ENCODE data around the gene KIF16B.

KIF16B gene

DNA sequence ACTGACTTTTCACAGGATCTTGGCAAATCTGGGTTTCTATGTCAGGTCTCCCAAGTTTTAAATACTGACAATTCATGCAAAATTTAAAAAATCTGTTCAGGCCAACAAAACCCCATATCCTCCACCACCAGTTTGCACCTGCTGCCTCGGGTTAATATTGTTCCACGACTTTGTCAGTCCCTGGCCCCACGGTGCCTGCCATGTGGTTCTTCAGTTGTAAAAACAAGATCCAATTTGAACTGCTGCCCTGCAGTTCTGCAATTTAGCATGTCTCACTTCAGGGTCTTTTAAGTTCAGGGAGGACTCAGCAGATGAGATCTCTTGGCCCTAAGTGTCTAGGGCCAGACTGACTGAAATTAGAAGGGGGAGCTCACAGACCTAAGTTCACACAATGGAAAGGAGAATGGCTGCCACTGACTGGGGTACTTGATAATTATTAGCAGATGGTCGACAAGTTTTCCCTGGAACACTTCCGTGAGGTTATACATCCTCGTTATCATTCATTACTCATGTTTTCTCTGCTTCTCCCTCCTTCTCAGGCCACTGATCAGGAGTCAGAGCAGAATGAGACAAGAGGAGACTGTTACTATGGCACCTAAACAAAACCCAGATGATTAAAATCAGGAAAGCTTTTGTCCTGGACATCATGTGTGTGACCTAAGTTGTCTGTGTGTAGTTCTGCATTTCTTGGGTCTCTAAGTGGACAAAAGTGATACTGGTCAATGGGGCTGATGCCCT lies 223.6 kb downstream of the KIF16B start:
- DNase-seq = no peak

GRCh38 chr20:16346956-16347355 lies 226.3 kb downstream of the KIF16B start:
- DNase-seq = no peak

GRCh38 chr20:16337707-16338106 lies 235.5 kb downstream of the KIF16B start:
- no peak for DNase-seq

GRCh38 chr20:16327606-16328005 lies 245.6 kb downstream of the KIF16B start:
- DNase-seq = no peak

DNA sequence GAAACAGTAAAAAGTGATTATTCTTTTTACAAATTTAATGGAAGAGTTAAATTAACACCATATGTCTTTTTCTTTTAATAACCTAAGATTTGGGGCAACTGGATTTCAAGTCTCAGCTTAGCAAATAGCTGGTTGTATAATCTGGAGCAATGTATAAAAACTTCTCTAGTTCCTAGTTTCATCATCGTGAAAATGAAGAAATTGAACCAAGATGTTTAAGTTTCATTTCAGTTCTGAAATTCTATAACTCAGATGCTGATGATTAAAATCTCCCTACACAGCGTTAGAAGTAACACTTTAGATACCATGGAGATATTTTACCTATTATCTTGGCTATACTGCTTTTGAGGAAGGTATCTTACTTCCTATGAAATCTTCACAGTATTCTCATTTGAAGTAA lies 252.0 kb downstream of the KIF16B start:
- no peak for DNase-seq

- DNase-seq = no peak
These were observed 255.5 kb downstream of the KIF16B start for GRCh38 chr20:16317445-16318362.

DNA sequence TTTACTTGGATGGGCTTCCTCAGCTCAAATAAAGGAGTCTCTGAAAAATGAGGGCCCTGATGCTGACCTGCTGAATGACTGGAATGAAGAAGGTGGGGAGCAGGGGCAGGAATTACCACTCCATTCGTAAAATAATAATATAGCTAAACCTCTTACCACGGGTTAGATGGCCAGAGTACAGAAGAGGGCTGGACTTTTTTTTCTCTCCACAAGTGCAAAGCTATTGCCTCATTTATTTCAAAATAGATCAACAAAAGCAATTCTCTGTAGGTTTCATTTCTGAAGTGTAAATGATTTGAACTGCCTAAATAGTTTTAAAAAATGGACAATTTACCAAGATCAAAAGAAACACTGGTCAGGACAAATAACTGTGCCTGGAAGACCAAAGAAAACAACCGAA lies 256.7 kb downstream of the KIF16B start:
- DNase-seq = no peak

DNA sequence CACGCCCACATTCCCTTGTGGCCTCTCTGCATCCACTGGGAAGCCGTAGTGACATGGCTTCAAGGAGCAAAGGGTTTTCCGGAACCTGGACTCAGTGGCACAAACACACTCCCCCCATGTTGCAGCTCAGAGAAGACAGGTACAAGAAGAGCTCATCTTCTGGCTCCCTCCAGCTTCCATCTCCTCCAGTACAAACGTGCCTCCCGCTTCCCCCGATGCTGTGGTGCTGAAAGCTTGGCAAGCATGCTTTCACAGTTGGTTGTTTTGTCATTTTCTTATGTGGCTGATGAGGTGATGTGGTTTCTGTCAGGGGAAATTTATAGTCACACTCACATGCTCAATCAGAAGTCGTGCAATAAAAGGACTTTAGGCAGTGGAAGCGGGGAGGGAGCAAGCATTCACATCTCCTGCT lies 258.5 kb downstream of the KIF16B start:
- DNase-seq = no peak

- DNase-seq = no peak
These were observed 258.9 kb downstream of the KIF16B start for GRCh38 chr20:16314320-16314719.

DNA sequence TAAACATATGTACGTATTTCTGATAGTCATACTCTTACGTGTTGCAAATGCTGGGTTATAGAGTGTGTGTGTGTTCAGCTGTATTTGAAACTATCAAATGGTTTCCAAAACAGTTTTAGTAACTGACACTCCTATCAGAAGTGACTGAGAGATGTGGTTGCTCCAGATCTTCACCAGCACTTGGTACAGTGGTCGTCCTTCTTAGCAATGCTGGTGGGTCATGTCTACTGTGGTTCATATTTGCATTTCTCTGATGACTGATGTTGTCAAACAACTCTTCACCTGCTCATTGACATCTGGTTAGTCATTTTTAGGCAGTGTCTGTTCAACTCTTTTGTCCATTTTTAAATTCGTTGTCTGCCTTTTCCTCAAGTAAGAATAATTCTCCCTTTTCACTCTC lies 259.3 kb downstream of the KIF16B start:
- DNase-seq = no peak

- DNase-seq = no peak
These were observed 260.2 kb downstream of the KIF16B start for GRCh38 chr20:16312998-16313397.

DNA sequence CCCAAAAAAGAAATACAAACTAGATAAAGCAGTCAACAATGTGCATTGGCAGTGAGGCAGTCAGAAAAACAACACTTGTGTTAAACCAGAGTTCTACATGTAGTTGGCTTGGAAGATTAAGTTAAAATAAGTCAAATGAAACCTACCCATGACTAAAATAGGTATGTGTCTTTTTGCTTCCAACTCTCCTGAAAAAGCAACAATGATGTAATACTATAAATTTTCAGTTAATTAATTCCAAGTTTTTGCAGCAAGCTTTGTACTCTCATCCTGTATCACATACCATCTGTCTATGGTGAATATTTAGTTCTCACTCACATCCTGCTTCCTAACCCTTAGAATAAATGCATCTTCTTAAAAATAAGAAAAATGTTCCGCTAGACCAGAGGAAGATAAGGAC lies 261.5 kb downstream of the KIF16B start:
- no peak for DNase-seq

DNA sequence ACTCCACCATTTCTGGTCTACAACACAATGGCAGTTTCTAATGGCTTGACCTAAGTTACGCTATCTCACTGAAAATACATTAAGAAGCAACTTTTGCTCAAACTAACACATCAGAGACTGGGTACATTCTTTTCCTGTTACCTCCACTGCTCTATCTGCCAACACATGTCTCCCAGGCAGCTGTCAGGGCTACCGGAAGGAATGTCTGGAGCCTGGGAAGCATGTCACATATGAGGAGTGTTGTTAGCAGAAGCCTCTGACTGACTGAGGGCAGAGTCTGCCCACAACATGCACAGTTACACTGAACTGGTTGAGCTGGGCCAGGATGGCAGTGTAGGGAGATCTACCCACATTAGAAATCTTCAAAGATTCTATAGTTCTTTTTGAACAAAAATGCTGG lies 264.5 kb downstream of the KIF16B start:
- DNase-seq = no peak

- no peak for DNase-seq
These were observed 270.4 kb downstream of the KIF16B start for GRCh38 chr20:16302818-16303217.

- no peak for DNase-seq
These were observed 271.3 kb downstream of the KIF16B start for GRCh38 chr20:16301986-16302385.

DNA sequence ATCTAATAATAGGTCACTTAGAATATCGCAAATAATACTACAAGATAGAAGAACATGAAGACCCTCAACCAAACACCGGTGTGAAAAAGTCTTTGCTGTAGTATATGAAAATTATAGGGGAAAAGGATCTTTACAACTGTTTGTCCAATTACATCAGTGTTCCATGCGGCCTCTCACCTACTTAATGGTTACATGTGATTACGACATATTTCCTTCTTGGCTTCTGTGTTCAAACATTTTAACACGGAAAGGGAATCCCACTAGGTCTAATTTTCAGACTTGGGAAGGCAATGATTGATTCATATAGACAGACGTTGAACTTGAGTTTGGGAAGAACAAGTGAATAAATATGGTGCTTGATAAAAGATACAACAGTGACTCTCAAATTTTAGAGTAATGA lies 273.4 kb downstream of the KIF16B start:
- DNase-seq = no peak

- no peak for DNase-seq
These were observed 276.3 kb downstream of the KIF16B start for GRCh38 chr20:16296931-16297330.

DNA sequence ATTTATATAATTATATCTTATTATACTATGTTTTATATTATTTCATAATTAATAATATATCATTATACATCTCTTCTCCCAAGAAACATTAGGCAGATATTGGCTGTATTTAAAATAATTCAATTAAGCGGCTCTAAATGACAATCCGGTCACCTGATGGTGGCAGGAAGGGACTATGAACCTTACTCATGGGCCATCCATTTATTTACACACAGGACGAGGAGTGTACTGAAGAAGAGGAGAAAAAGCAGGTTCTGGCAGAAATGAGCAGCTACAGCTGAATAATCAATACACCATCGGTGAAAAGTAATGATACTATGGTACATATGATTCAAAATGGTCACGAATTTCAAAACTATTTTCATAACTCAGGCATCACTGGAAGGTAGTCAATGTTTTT lies 277.7 kb downstream of the KIF16B start:
- no peak for DNase-seq

DNA sequence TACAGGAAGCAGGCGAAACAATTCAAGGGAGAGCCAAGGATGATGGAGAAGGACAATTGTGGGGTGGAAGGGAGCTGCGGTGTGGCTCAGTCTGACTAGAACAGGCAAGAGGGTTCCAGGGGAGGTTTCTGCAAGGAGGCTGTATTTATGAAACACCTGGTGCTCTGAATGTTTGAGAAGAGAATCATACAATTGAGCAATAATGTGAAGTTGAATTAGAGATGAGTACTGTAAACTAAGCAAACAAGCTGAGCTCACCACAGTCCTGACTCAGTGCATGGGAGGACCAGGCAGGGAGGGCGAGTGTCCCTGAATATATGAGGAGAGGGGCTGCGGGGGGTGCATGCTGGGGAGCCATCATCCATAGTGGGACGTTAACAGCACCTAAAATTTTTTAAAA lies 279.7 kb downstream of the KIF16B start:
- DNase-seq = no peak

DNA sequence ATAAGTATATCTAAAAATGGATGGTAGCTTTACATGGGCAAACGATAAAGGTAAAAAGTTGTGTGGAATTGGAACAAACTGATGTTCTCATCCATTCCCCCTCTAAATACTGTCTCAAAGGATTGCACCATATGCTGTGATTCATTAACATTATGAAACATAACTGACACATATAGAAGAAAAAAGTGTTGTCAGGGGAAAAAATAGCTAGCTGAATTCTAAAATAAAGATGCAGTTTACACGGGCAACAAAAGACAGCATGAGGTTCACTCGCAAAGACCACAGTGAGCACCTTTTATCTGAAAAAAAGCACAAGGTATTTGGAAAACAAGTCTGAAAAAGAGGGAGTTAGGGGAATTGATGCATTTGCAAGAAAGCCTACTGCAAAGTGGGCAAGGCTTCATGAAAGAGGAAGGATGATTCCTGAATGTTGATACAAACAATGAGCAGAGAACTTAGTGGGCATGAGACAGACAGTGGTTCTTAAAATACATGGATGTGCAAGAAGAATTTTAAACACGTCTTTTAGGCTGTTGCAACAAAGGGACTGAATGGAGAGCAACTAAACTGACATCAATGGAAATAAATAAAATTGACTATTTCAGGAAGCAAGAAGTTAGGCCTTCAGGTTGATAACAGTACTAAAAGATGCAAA lies 280.9 kb downstream of the KIF16B start:
- DNase-seq = no peak

DNA sequence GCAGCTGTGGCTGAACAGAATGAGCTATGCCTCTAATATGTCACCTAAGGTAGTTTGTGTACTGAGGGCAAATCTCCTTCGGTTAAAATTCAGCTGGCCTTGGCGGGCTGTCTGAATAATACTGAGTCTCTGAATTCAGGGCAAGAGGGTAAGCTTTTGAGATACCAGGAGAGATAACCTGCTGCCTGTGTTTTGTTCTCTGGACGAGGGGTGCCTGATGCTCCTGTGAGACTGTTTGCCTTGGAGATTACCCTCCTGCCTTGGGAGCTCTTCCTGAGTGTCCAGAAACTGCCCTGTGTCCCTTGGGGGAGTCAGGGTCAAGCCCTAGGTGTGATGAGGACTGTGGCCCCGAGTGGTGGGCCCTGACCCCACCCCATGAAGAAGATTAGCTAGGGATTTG lies 282.9 kb downstream of the KIF16B start:
- no peak for DNase-seq

GRCh38 chr20:16287776-16288175 lies 285.5 kb downstream of the KIF16B start:
- no peak for DNase-seq

DNA sequence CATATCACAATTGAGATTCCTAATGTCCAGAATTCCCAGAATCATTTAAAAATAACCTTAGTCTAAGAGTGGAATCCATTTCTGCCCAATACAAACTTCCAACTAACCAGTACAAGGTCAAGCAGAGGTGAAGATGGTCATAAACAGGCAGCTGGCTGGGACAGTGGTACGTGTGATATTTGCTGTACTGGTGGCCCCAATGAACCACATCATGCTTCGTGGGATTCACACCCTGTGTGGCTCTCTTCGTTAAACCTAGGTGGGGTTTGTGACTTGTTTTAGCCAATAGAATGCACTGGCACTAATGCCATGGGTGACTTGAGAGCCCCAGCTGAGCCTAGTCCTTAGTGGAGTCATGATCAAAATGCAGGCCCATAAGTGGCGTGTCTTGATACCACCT lies 286.6 kb downstream of the KIF16B start:
- DNase-seq = no peak

Data from right kidney (tissue), 1 donor.